ENCODE results near the gene TSPO2. TPM values are rescaled to one million over a fixed set of nuclear protein-coding genes. Genes with fewer than 3 reads are reported as not detected.
A peak's percentile ranks its signal among the peaks of the same experiment; 100 is the strongest.

TSPO2 gene
- total and polyA plus RNA-seq, 2 of the 8 experiments (the other 6 are each of a cell fraction or from before 2014, with no cell fraction given), result not detected

GRCh38 chr6:40997234-40997957 is 44.9 kb upstream of the TSPO2 start:
- Histone ChIP-seq H3K27ac (ENCODE audit: low read depth, low read length) (peak overlapping the region; percentile 86), H4K20me1 (replicated peaks in 1 of 2; ENCODE audit: control insufficient read depth in 1 of 2, insufficient read depth in 2 of 2, low read length in 2 of 2) (no peaks in the 10 kb centered on the region), H3K27me3 (replicated peaks in 1 of 4; ENCODE audit: control insufficient read depth in 3 of 4, extremely low read depth in 1 of 4, insufficient read depth in 3 of 4, low read length in 3 of 4) (no peaks in the 10 kb centered on the region; a peak in 2 of 7 replicates), H3K18ac (ENCODE audit: extremely low read depth, low read length) (peak overlapping the region; percentile 85; the same call in 1 of the 2 replicates), H2BK20ac (ENCODE audit: low read length) (peak overlapping the region; percentile 98), H3K9ac (replicated peaks in 1 of 4; ENCODE audit: extremely low read depth in 1 of 4, low read depth in 3 of 4, low read length in 3 of 4) (peak overlapping the region in 2 of 4 experiments; percentile 31 to 47; a peak in 2 of 7 replicates), H4K91ac (replicated peaks; ENCODE audit: insufficient read length, low read length) (peak overlapping the region; percentile 100), H3K9me3 (ENCODE audit: insufficient read depth in 2 of 2, low read depth in 1 of 2, low read length in 1 of 2) (no peaks in the 10 kb centered on the region), H2BK12ac (ENCODE audit: low read depth, low read length) (peak overlapping the region; percentile 70; the same call in 1 of the 2 replicates), H3K4me1 (replicated peaks in 1 of 4; ENCODE audit: control insufficient read depth in 3 of 4, insufficient read depth in 4 of 4, low read length in 3 of 4) (peaks cover 12 to 32% (median 23%) of the 10 kb centered on the region in 4 experiments), H2BK5ac (ENCODE audit: low read depth, low read length) (peak overlapping the region; percentile 84), H3K4ac (replicated peaks; ENCODE audit: insufficient read length, low read depth, low read length) (no peak overlapping the region), H3K36me3 (ENCODE audit: control insufficient read depth in 2 of 4, insufficient read depth in 4 of 4, low read length in 3 of 4) (no peaks in the 10 kb centered on the region), H4K5ac (ENCODE audit: insufficient read length, low read depth, low read length) (peak overlapping the region; percentile 87), H2BK15ac (ENCODE audit: low read length) (no peak overlapping the region), H3K56ac (replicated peaks; ENCODE audit: insufficient read length, low read depth, low read length) (peak overlapping the region; percentile 2), H4K8ac (ENCODE audit: extremely low read depth, insufficient read depth, low read length) (no peak overlapping the region), H3K4me3 (ENCODE audit: extremely low read depth in 1 of 4, insufficient read depth in 2 of 4, low read depth in 3 of 4, low read length in 4 of 4) (peak overlapping the region in 3 of 4 experiments; percentile 8 to 37 (median 16); a peak in 4 of 8 replicates), H3K14ac (ENCODE audit: insufficient read length) (no peak overlapping the region), H3K79me1 (ENCODE audit: low read depth, low read length) (no peaks in the 10 kb centered on the region), H2AK5ac (ENCODE audit: low read depth, low read length) (0 out of 2 replicates have a peak overlapping the region, but pooled peaks have one; percentile 19), H2BK120ac (replicated peaks; ENCODE audit: low read depth, low read length) (peak overlapping the region; percentile 87), H3K23ac (ENCODE audit: insufficient read length) (no peak overlapping the region), H2AFZ (ENCODE audit: low read length) (no peak overlapping the region), H3K79me2 (ENCODE audit: control insufficient read depth in 1 of 2, insufficient read depth in 2 of 2, low read length in 2 of 2) (no peaks in the 10 kb centered on the region), H3K4me2 (ENCODE audit: insufficient read depth in 1 of 2, low read depth in 2 of 2, low read length in 2 of 2) (peak overlapping the region; percentile 55), H3K23me2 (ENCODE audit: low read depth, low read length) (no peaks in the 10 kb centered on the region; the same call in 1 of the 2 replicates)
- POLR2A ChIA-PET (ENCODE audit: partially characterized antibody), result interaction anchor here (1.0 to 1.9 kb wide), 7 partner anchors 10 to 42 kb away, joined by 3 to 7 read pairs (median 4); partner anchors contain the start of gene UNC5CL
- DNase-seq (ENCODE audit: low read depth in 1 of 2, low spot score in 2 of 2) (peak; percentile 63 to 89), FAIRE-seq (peak; percentile 88)
- CTCF ChIA-PET (ENCODE audit: partially characterized antibody), result interaction anchor here (0.6 to 4.4 kb wide), 11 partner anchors 9 to 1721 kb away, joined by 3 to 37 read pairs (median 3); no protein-coding TSS in a partner anchor
- WGBS, 2 experiments (ENCODE audit: extremely low coverage in 1 of 2, insufficient coverage in 1 of 2, insufficient read length in 1 of 2, insufficient replicate concordance in 2 of 2, low coverage in 1 of 2, low lambda C conversion rate in 2 of 2, missing lambda C conversion rate in 1 of 2), result 1% methylated on average over 4 of the region's 4 CpGs; no CpG with 5 or more reads in 1 of the 2 experiments
- TF ChIP-seq RFX5 (IDR thresholded peaks at IDR 0.05; ENCODE audit: borderline replicate concordance, low read depth, low read length), result no peak
- TF ChIP-seq EP300 (IDR thresholded peaks at IDR 0.05; ENCODE audit: borderline replicate concordance in 1 of 2, low read depth in 2 of 2, low read length in 2 of 2), result no peak; a peak in 1 of 3 replicates
- TF ChIP-seq SRF (IDR thresholded peaks at IDR 0.05; ENCODE audit: low read depth, low read length), result no peak
- TF ChIP-seq ATF3 (IDR thresholded peaks at IDR 0.05; ENCODE audit: insufficient read depth, low read depth, low read length), result 0 out of 2 replicates have a peak, but pooled peaks have one; percentile 17
- no peak for TF ChIP-seq YY1 (IDR thresholded peaks at IDR 0.05; ENCODE audit: low read depth, low read length)
- 0 out of 4 replicates have a peak, but pooled peaks of 1 of the 2 experiments have one; percentile 10 for TF ChIP-seq RAD21 (IDR thresholded peaks at IDR 0.05 in 1 of 2, conservative IDR thresholded peaks at IDR 0.05 in 1 of 2; ENCODE audit: low read depth in 2 of 2, low read length in 2 of 2)
- TF ChIP-seq SP2 (IDR thresholded peaks at IDR 0.05; ENCODE audit: low read length), result no peak
- TF ChIP-seq CHD1 (IDR thresholded peaks at IDR 0.05; ENCODE audit: low read depth, low read length), result no peak
- TF ChIP-seq USF2 (IDR thresholded peaks at IDR 0.05; ENCODE audit: low read length), result no peak

All from H1 (cell line).